ENCODE data around the gene ZNF292.

The ZNF292 gene

DNA sequence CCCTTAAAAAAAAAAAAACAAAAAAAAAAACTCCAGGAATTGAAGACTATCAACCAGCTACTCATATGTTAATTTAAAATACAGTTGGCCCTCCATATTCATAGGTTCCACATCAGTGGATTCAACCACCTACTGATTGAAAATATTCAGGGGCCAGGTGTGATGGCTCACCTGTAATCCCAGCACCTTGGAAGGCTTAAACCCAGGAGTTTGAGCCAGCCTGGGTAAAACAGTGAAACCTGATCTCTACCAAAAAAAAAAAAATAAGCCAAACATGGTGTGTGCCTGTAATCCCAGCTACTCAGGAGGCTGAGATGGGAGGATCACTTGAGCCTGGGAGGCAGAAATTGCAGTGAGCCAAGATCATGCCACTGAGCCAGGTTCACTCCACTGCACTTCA lies 94.7 kb downstream of the ZNF292 start:
- peaks cover 10% of the 10 kb centered on the region for H3K36me3 ChIP-seq (ENCODE audit: control insufficient read depth, insufficient read depth, low read length)

GRCh38 chr6:87251225-87251624 lies 95.9 kb downstream of the ZNF292 start:
- no peak for TF ChIP-seq CTCF (IDR thresholded peaks at IDR 0.05; ENCODE audit: insufficient read depth, low read length, poor library complexity, severe bottlenecking)
- Histone ChIP-seq H3K4me3 (replicated peaks; ENCODE audit: low read depth, low read length) (no peak overlapping the region), H3K27me3 (replicated peaks; ENCODE audit: control insufficient read depth, insufficient read depth, low read length) (no peaks in the 10 kb centered on the region), H3K36me3 (ENCODE audit: control insufficient read depth, insufficient read depth, low read length) (peaks cover 12% of the 10 kb centered on the region)
- no peak for DNase-seq (ENCODE audit: extremely low read depth, insufficient read length)

More for the DNA sequence above, 94.7 kb downstream of the ZNF292 start:
- no peak for DNase-seq (ENCODE audit: extremely low read depth, insufficient read length)
- TF ChIP-seq CTCF (IDR thresholded peaks at IDR 0.05; ENCODE audit: insufficient read depth, low read length, poor library complexity, severe bottlenecking): no peak
- H3K4me3 ChIP-seq (replicated peaks; ENCODE audit: low read depth, low read length): no peak overlapping the region
- H3K27me3 ChIP-seq (replicated peaks; ENCODE audit: control insufficient read depth, insufficient read depth, low read length): no peaks in the 10 kb centered on the region

GRCh38 chr6:87251725-87252124 lies 96.4 kb downstream of the ZNF292 start:
- no peak for DNase-seq (ENCODE audit: extremely low read depth, insufficient read length)
- H3K36me3 ChIP-seq (ENCODE audit: control insufficient read depth, insufficient read depth, low read length): peaks cover 11% of the 10 kb centered on the region
- H3K27me3 ChIP-seq (replicated peaks; ENCODE audit: control insufficient read depth, insufficient read depth, low read length): no peaks in the 10 kb centered on the region
- no peak overlapping the region for H3K4me3 ChIP-seq (replicated peaks; ENCODE audit: low read depth, low read length)
- TF ChIP-seq CTCF (IDR thresholded peaks at IDR 0.05; ENCODE audit: insufficient read depth, low read length, poor library complexity, severe bottlenecking): no peak

GRCh38 chr6:87257046-87257445 lies 101.7 kb downstream of the ZNF292 start:
- Histone ChIP-seq H3K27me3 (replicated peaks; ENCODE audit: control insufficient read depth, insufficient read depth, low read length) (no peaks in the 10 kb centered on the region), H3K4me3 (replicated peaks; ENCODE audit: low read depth, low read length) (no peak overlapping the region), H3K36me3 (ENCODE audit: control insufficient read depth, insufficient read depth, low read length) (peaks cover 10% of the 10 kb centered on the region)
- DNase-seq (ENCODE audit: extremely low read depth, insufficient read length): no peak
- TF ChIP-seq CTCF (IDR thresholded peaks at IDR 0.05; ENCODE audit: insufficient read depth, low read length, poor library complexity, severe bottlenecking): no peak

DNA sequence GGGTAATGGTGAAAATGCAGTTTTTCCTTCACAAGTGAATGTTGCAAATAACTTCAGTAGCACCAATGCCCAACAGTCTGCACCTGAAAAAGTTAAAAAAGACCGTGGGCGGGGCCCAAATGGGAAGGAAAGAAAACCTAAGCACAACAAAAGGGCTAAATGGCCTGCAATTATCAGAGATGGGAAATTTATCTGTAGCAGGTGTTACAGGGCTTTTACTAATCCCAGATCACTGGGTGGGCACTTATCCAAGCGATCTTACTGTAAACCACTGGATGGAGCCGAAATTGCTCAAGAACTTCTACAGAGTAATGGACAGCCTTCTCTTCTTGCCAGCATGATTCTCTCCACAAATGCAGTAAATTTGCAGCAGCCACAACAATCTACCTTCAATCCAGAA lies 102.2 kb downstream of the ZNF292 start:
- H3K4me3 ChIP-seq (replicated peaks; ENCODE audit: low read depth, low read length): no peak overlapping the region
- no peak for DNase-seq (ENCODE audit: extremely low read depth, insufficient read length)
- no peaks in the 10 kb centered on the region for H3K27me3 ChIP-seq (replicated peaks; ENCODE audit: control insufficient read depth, insufficient read depth, low read length)
- H3K36me3 ChIP-seq (ENCODE audit: control insufficient read depth, insufficient read depth, low read length): peaks cover 10% of the 10 kb centered on the region
- TF ChIP-seq CTCF (IDR thresholded peaks at IDR 0.05; ENCODE audit: insufficient read depth, low read length, poor library complexity, severe bottlenecking): no peak

DNA sequence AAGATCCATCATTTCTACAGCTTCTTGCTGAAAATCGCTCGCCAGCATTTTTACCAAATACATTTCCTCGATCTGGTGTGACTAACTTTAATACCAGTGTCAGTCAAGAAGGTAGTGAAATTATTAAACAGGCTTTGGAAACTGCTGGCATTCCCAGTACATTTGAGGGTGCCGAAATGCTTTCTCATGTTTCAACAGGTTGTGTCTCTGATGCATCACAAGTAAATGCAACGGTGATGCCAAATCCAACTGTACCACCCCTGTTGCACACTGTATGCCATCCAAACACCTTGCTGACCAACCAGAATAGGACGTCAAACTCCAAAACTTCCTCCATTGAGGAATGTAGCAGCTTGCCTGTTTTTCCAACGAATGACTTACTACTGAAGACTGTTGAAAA lies 102.6 kb downstream of the ZNF292 start:
- no peak overlapping the region for H3K4me3 ChIP-seq (replicated peaks; ENCODE audit: low read depth, low read length)
- TF ChIP-seq CTCF (IDR thresholded peaks at IDR 0.05; ENCODE audit: insufficient read depth, low read length, poor library complexity, severe bottlenecking): no peak
- peaks cover 10% of the 10 kb centered on the region for H3K36me3 ChIP-seq (ENCODE audit: control insufficient read depth, insufficient read depth, low read length)
- no peaks in the 10 kb centered on the region for H3K27me3 ChIP-seq (replicated peaks; ENCODE audit: control insufficient read depth, insufficient read depth, low read length)
- DNase-seq (ENCODE audit: extremely low read depth, insufficient read length): no peak
